ENCODE results near the gene HASPIN.

- TF ChIP-seq POLR2A (IDR thresholded peaks at IDR 0.05) = no peak
- TF ChIP-seq CTCF (IDR thresholded peaks at IDR 0.05 in 8 of 11, conservative IDR thresholded peaks at IDR 0.05 in 3 of 11) = no peak
Observed at GRCh38 chr17:3715296-3715695, 8.4 kb upstream of the HASPIN start.

Data from spleen (tissue), 7 donors.